Heart right ventricle (tissue), 16 donors: ENCODE data around the gene USP50. TPM values are rescaled to one million over a fixed set of nuclear protein-coding genes. Genes with fewer than 3 reads are reported as not detected.

Experiments used
- ATAC-seq, 8 donors: fragments of 200-7000 bp; cut with Tn5 transposase; one replicate each; pipeline ENCODE4 v1.9.1; 2020; ENCODE audit warnings: mild to moderate bottlenecking in 8 of 8, moderate library complexity in 8 of 8, moderate number of reproducible peaks in 1 of 8
- DNase-seq, 2 donors: peaks; one replicate each; pipeline ENCODE4 v3.0.0-alpha.2; 2020
- H3K27ac ChIP-seq, 10 donors: fragments of 200-600 bp; sonication (generic) in 2 of 10; one replicate each; pipeline versions ENCODE4 v1.5.0 to v1.8.0; 2020 to 2022; ENCODE audit warnings: mild to moderate bottlenecking in 3 of 10
- H3K27me3 ChIP-seq, 7 donors: fragments of 200-600 bp; one replicate each; pipeline ENCODE4 v1.8.0; 2021 to 2022; ENCODE audit warnings: mild to moderate bottlenecking in 2 of 7
- H3K36me3 ChIP-seq, 9 donors: fragments of 200-600 bp; sonication (generic) in 1 of 9; one replicate each; pipeline versions ENCODE4 v1.5.0 to v1.8.0; 2020 to 2022; ENCODE audit warnings: mild to moderate bottlenecking in 2 of 9
- H3K4me1 ChIP-seq, 9 donors: fragments of 200-600 bp; sonication (generic) in 1 of 9; one replicate each; pipeline versions ENCODE4 v1.5.0 to v1.8.0; 2020 to 2022; ENCODE audit warnings: mild to moderate bottlenecking in 4 of 9
- H3K4me3 ChIP-seq, 10 donors: fragments of 200-600 bp; sonication (generic) in 2 of 10; one replicate each; pipeline versions ENCODE4 v1.5.0 to v1.8.0; 2020 to 2022; ENCODE audit warnings: mild to moderate bottlenecking in 7 of 10, moderate library complexity in 2 of 10
- H3K9me3 ChIP-seq, 11 donors: fragments of 200-600 bp in 10 of 11; sonication (generic) in 2 of 11; one replicate each; pipeline versions ENCODE4 v1.5.0 to v1.8.0; 2013 to 2022; ENCODE audit warnings: mild to moderate bottlenecking in 2 of 11, control low read depth in 1 of 11, moderate library complexity in 1 of 11
- WGBS, 2 donors: extraction: QIAGEN DNeasy Blood & Tissue Kit; methylation state at CpG; one replicate each; pipeline ENCODE4 v1.1.7; 2013; ENCODE audit warnings: inconsistent platforms in 1 of 2; 5-methylcytosine and 5-hydroxymethylcytosine counted together
- intact Hi-C, 10 donors: fragments of 100-400 bp; cut with DNase I; formaldehyde crosslinking; loops; one replicate each; pipeline versions ENCODE4 v1.11.1 to v1.14.2; 2022
- polyA plus RNA-seq, 2 donors: library from polyadenylated mRNA; stranded (reverse); fragments of 200-250 nt; gene quantifications; one replicate each; pipeline ENCODE4 v1.2.3, GENCODE V29; 2013
- total RNA-seq, 10 donors: library from RNA; stranded (reverse); fragmentation: NEBNext Ultra II Directional in 3 of 10; extraction: Animal tissue kit (Norgen Biotek cat#: 25700) in 3 of 10; gene quantifications; one replicate each; pipeline versions ENCODE4 v1.2.1 to v1.2.4, GENCODE V29; 2021 to 2023
- TF ChIP-seq, protein P1 (sequence below), 9 donors: fragments of 200-600 bp; sonication (generic) in 2 of 9; IDR thresholded peaks; one replicate each; pipeline versions ENCODE4 v1.5.0 to v1.8.0; 2021 to 2022; ENCODE audit warnings: antibody characterized with exemption in 9 of 9, mild to moderate bottlenecking in 5 of 9, moderate library complexity in 1 of 9
- donor health status: Arrhythmogenic right ventricular cardiomyopathy.
- donor health status: ischemic (EF 13 %, LVEDD 7.1; RV severe dilation, severe dysfunction).
- donor health status: healthy with polysubstance abuse.
- donor health status: DM: no; HTN: yes; CAD: no.
- donor health status: DM: no; HTN: no; CAD: no.
- donor health status: ischemic (EF 25% LVEDD 6.9; RV normal size, moderate dysfunction).
- donor health status: ischemic (EF 25% LVEDD 5.7; RV mildly dilated, moderate dysfunction).
- donor health status: healthy.
- donor health status: DM: yes; HTN: yes; CAD: no.
- donor health status: Ischemic cardiomyopathy.
- donor health status: ischemic (EF 35%, LVEDD 5.7; RV mildly dilated, moderate dysfunction).
- donor health status: nonischemic (EF 11% LVEDD 7.7; RV severe dilation, severe dysfunction).
- donor health status: DM: yes; HTN: yes; CAD: no.
- donor health status: PGD.
- donor health status: ischemic (EF 29% LVEDD 5.4; RV normal size, mild dysfunction).
- donor health status: nonischemic (EF 23%, LVEDD 6.1; RV moderate dilation, normal function).

The USP50 gene
- total and polyA plus RNA-seq, 12 donors = 0.23 to 1.2 (median 0.57) TPM; not detected in 5

DNA sequence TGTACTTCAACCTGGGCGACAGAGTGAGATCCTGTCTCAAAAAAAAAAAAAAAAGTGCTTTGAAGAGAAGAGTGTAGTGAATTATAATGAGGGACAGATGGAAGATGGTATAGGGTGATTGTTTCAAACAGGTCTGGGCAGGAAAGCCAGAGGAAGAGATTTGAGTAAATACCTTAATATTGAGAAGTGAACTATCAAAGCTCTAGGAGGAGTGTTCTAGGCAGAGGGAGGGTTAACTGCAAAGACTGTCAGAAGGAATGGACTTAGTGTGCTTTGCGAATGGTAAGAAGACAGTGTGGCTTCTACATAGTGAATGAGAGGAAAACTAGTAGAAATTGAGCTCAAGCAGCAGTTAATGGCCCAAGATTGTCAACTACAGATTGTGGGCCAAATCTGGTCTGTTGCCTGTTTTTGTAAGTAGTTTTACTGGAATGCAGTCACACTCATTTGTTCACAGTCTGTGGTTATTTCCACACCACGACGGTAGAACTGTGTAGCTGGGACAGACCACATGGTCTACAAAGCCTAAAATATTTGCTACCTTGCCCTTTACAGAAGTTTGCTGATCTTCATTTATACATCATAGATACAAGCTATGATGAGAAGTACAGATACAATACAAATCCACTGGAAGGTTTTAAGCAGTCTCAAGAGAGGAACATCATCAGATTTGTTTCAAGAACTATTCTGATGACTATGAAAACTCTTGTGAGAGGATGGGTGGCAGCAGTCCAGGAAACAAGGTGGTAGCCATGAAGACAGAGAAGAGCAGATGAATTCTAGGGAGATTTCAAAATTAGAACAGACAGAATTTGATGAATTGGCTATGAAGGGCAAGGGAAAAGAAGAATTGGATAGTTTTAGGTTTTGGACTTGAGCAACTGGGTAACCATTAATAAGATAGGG, 16.5 kb upstream of the USP50 start:
- TF ChIP-seq, protein P1, sequence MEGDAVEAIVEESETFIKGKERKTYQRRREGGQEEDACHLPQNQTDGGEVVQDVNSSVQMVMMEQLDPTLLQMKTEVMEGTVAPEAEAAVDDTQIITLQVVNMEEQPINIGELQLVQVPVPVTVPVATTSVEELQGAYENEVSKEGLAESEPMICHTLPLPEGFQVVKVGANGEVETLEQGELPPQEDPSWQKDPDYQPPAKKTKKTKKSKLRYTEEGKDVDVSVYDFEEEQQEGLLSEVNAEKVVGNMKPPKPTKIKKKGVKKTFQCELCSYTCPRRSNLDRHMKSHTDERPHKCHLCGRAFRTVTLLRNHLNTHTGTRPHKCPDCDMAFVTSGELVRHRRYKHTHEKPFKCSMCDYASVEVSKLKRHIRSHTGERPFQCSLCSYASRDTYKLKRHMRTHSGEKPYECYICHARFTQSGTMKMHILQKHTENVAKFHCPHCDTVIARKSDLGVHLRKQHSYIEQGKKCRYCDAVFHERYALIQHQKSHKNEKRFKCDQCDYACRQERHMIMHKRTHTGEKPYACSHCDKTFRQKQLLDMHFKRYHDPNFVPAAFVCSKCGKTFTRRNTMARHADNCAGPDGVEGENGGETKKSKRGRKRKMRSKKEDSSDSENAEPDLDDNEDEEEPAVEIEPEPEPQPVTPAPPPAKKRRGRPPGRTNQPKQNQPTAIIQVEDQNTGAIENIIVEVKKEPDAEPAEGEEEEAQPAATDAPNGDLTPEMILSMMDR (IDR thresholded peaks at IDR 0.05) = no peak
- Histone ChIP-seq H3K4me3 (no peak overlapping the region), H3K27ac (no peak overlapping the region), H3K27me3 (no peaks in the 10 kb centered on the region), H3K36me3 (peaks cover 0 to 100% (median 36%) of the 10 kb centered on the region in 9 donors), H3K4me1 (no peaks in the 10 kb centered on the region), H3K9me3 (no peaks in the 10 kb centered on the region)
- DNase-seq (no peak), ATAC-seq (peak in 1 of 8 donors; percentile 30)
- WGBS, 2 donors = 82 to 83% methylated on average over 4 of the region's 4 CpGs
- intact Hi-C loops = no loop called here

DNA sequence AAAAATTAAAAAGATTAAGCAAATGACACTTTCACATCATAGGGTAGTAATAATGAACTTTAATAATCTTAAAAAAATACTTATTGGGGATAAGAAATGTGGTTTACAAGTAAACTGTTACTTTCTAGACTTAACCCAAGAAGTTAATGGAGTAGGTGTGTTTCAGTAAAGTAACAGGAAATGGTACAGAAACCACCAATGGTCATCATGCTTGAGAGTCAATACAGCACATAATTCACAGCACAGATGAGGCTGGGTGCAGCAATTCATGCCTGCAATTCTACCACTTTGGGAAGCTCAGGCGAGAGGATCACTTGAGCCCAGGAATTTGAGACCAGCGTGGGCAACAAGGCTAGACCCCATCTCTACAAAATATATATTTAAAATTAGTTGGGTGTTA, 11.5 kb upstream of the USP50 start:
- DNase-seq (no peak), ATAC-seq (no peak)
- TF ChIP-seq, protein P1 (IDR thresholded peaks at IDR 0.05) = no peak
- intact Hi-C loops = loop anchor here in 1 of 10 donors (10.0 kb wide), 1 partner anchor 47 kb away; no protein-coding TSS in a partner anchor
- H3K4me1 ChIP-seq = no peaks in the 10 kb centered on the region
- H3K4me3 ChIP-seq = no peak overlapping the region
- no peaks in the 10 kb centered on the region for H3K9me3 ChIP-seq
- H3K27ac ChIP-seq = no peak overlapping the region
- H3K27me3 ChIP-seq = no peaks in the 10 kb centered on the region
- peaks cover 0 to 71% (median 26%) of the 10 kb centered on the region in 9 donors for H3K36me3 ChIP-seq
- WGBS, 2 donors = 96 to 99% methylated on average over 2 of the region's 2 CpGs

DNA sequence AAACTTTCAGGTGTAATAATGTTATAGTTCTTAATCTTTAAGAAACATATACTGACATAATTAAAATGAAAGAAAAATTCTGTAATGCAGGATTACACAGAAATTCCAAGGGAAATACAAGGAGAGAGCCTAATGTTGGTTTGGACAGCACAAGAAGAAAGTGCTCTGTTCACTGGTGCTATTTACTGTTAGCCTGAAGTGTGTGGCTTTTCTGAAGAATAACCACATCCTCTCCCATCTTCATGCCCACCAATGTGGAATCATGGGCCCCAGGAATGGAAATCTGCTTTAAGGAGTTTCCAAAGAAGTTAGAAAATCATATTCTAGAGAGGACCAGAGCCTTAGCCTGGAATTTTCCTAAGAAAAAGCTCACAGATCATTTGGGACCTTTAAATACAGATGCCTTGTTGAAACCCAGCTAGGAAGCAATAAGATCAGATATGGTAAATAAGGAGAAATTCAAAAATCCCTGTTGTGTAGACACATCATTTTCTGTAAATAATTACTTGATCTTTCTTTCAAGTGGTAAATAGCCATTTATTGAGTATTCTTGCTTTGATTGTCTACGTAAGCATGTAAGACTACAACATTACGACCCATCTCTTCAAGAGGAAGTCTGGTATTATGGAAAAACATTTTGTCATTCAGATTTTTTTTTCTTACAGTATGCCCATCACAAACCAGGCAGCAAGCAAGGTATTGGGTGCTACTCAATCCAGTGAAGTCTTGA, 10.3 kb upstream of the USP50 start:
- no peak overlapping the region for H3K4me3 ChIP-seq
- no peaks in the 10 kb centered on the region for H3K9me3 ChIP-seq
- ATAC-seq (no peak), DNase-seq (no peak)
- H3K4me1 ChIP-seq = no peaks in the 10 kb centered on the region
- no peak overlapping the region for H3K27ac ChIP-seq
- no peaks in the 10 kb centered on the region for H3K27me3 ChIP-seq
- intact Hi-C loops = loop anchor here in 1 of 10 donors (10.0 kb wide), 1 partner anchor 48 kb away; no protein-coding TSS in a partner anchor
- WGBS, 2 donors = 94 to 98% methylated on average over 2 of the region's 2 CpGs
- H3K36me3 ChIP-seq = peaks cover 0 to 59% (median 19%) of the 10 kb centered on the region in 9 donors
- TF ChIP-seq, protein P1 (IDR thresholded peaks at IDR 0.05) = no peak

DNA sequence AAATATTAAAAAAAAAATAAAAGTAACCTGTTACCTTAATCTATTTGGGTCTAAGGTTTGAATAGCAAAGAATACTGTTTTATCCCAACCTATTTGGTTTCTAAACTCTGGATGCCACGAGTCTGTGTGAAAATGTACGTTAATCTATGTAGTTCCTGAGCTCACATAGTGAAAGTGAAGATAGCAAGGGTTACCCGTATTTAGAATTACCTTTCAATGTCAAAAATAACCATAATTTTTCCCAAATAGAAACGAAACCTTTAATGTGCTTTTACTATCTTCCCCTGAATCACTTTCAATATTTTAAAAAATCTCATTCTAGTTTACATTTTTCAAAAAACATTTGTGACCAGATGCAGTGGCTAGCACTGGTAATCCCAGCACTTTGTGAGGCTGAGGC, 5.8 kb upstream of the USP50 start:
- 91 to 93% methylated on average over 4 of the region's 4 CpGs for WGBS, 2 donors
- TF ChIP-seq, protein P1 (IDR thresholded peaks at IDR 0.05) = no peak

More for the DNA sequence above, 5.8 kb upstream of the USP50 start:
- H3K27ac ChIP-seq = no peak overlapping the region
- H3K4me3 ChIP-seq = no peak overlapping the region
- intact Hi-C loops = loop anchor here in 1 of 10 donors (10.0 kb wide), 1 partner anchor 53 kb away; no protein-coding TSS in a partner anchor
- H3K27me3 ChIP-seq = no peaks in the 10 kb centered on the region
- ATAC-seq = no peak
- no peaks in the 10 kb centered on the region for H3K9me3 ChIP-seq
- H3K4me1 ChIP-seq = no peaks in the 10 kb centered on the region
- DNase-seq = no peak
- H3K36me3 ChIP-seq = peaks cover 0 to 16% (median 0%) of the 10 kb centered on the region in 9 donors
